NCI-H510A (cell line): ENCODE data around the gene GPRC5A.

Experiments used
- DNase-seq: peaks from one replicate; lab custom pipeline; 2025; lab: John Stamatoyannopoulos, UW

The GPRC5A gene

GRCh38 chr12:12885096-12885792 is 6.1 kb upstream of the GPRC5A start:
- no peak for DNase-seq

- no peak for DNase-seq
Observed at GRCh38 chr12:12887471-12887870, 3.9 kb upstream of the GPRC5A start.

- DNase-seq = no peak
Observed at GRCh38 chr12:12889701-12890100, 1.7 kb upstream of the GPRC5A start.

GRCh38 chr12:12890543-12891079 is 751 bp upstream of the GPRC5A start:
- no peak for DNase-seq

GRCh38 chr12:12891881-12892355 is 556 bp downstream of the GPRC5A start:
- no peak for DNase-seq

- no peak for DNase-seq
Observed at GRCh38 chr12:12892681-12893141, 1.3 kb downstream of the GPRC5A start.

- no peak for DNase-seq
Observed at GRCh38 chr12:12893438-12893837, 2.1 kb downstream of the GPRC5A start.

GRCh38 chr12:12896260-12896659 is 4.9 kb downstream of the GPRC5A start:
- no peak for DNase-seq

GRCh38 chr12:12897302-12897701 is 5.9 kb downstream of the GPRC5A start:
- DNase-seq = no peak

- no peak for DNase-seq
Observed at GRCh38 chr12:12898136-12898717, 6.9 kb downstream of the GPRC5A start.

- DNase-seq = no peak
Observed at GRCh38 chr12:12898911-12899511, 7.6 kb downstream of the GPRC5A start.

GRCh38 chr12:12899530-12900380 is 8.4 kb downstream of the GPRC5A start:
- no peak for DNase-seq

GRCh38 chr12:12900786-12901157 is 9.4 kb downstream of the GPRC5A start:
- no peak for DNase-seq

GRCh38 chr12:12901158-12901791 is 9.9 kb downstream of the GPRC5A start:
- no peak for DNase-seq

- DNase-seq = no peak
Observed at GRCh38 chr12:12902036-12902435, 10.7 kb downstream of the GPRC5A start.

- no peak for DNase-seq
Observed at GRCh38 chr12:12903642-12904609, 12.6 kb downstream of the GPRC5A start.

- no peak for DNase-seq
Observed at GRCh38 chr12:12907552-12907951, 16.2 kb downstream of the GPRC5A start.

GRCh38 chr12:12908252-12908651 is 16.9 kb downstream of the GPRC5A start:
- no peak for DNase-seq

- DNase-seq = no peak
Observed at GRCh38 chr12:12908711-12909110, 17.3 kb downstream of the GPRC5A start.

- DNase-seq = no peak
Observed at GRCh38 chr12:12909228-12909994, 18.0 kb downstream of the GPRC5A start.
